ENCODE results near the gene ZNF777. TPM values are rescaled to one million over a fixed set of nuclear protein-coding genes. Genes with fewer than 3 reads are reported as not detected.

ZNF777 gene
- total RNA-seq, 1 experiment from 2014 or later, result 17.4 TPM

GRCh38 chr7:149474309-149475120 is 13.7 kb upstream of the ZNF777 start:
- Histone ChIP-seq H3K9me3 (ENCODE audit: control insufficient read depth, insufficient read depth, low read depth, low read length) (peaks cover 9% of the 10 kb centered on the region; the same call in 1 of the 2 replicates), H3K4me1 (ENCODE audit: control insufficient read depth, insufficient read depth, low read length) (no peaks in the 10 kb centered on the region), H3K27ac (ENCODE audit: low read length) (no peak overlapping the region), H3K4me3 (ENCODE audit: low read depth in 2 of 2, low read length in 2 of 2) (no peak overlapping the region), H3K27me3 (ENCODE audit: control insufficient read depth, insufficient read depth, low read length) (no peaks in the 10 kb centered on the region), H3K36me3 (ENCODE audit: control insufficient read depth, insufficient read depth, low read length) (peaks cover 11% of the 10 kb centered on the region)
- DNase-seq (ENCODE audit: low read depth, low spot score), result no peak
- in situ Hi-C loops (cut with HindIII; ENCODE audit: low pct_unique_long_range_greater_than_20kb, low sequenced_read_pairs) (no loop called here), intact Hi-C loops (cut with micrococcal nuclease; ENCODE audit: unreplicated experiment) (no loop called here)
- no peak for ATAC-seq
- ChIA-PET POLR2A (no interaction called here), CTCF (no interaction called here)
- BruUV-seq (replicated peaks), result no TSS peak
- no peak for TF ChIP-seq TCF7L2 (IDR thresholded peaks at IDR 0.05; ENCODE audit: low read depth, low read length)
- TF ChIP-seq, protein P1, sequence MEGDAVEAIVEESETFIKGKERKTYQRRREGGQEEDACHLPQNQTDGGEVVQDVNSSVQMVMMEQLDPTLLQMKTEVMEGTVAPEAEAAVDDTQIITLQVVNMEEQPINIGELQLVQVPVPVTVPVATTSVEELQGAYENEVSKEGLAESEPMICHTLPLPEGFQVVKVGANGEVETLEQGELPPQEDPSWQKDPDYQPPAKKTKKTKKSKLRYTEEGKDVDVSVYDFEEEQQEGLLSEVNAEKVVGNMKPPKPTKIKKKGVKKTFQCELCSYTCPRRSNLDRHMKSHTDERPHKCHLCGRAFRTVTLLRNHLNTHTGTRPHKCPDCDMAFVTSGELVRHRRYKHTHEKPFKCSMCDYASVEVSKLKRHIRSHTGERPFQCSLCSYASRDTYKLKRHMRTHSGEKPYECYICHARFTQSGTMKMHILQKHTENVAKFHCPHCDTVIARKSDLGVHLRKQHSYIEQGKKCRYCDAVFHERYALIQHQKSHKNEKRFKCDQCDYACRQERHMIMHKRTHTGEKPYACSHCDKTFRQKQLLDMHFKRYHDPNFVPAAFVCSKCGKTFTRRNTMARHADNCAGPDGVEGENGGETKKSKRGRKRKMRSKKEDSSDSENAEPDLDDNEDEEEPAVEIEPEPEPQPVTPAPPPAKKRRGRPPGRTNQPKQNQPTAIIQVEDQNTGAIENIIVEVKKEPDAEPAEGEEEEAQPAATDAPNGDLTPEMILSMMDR (IDR thresholded peaks at IDR 0.05), result no peak
- no peak for TF ChIP-seq SIN3A (IDR thresholded peaks at IDR 0.05; ENCODE audit: borderline replicate concordance, insufficient read depth, low read depth, low read length)
- no peak for TF ChIP-seq REST (IDR thresholded peaks at IDR 0.05; ENCODE audit: insufficient read depth in 1 of 2, low read depth in 2 of 2, low read length in 1 of 2)
- TF ChIP-seq POLR2AphosphoS5 (IDR thresholded peaks at IDR 0.05; ENCODE audit: low read depth, low read length), result no peak

GRCh38 chr7:149473251-149473650 is 12.4 kb upstream of the ZNF777 start:
- no peak for DNase-seq (ENCODE audit: low read depth, low spot score)
- no peak for TF ChIP-seq POLR2AphosphoS5 (IDR thresholded peaks at IDR 0.05; ENCODE audit: low read depth, low read length)
- no peak for TF ChIP-seq TCF7L2 (IDR thresholded peaks at IDR 0.05; ENCODE audit: low read depth, low read length)
- no peak for TF ChIP-seq SIN3A (IDR thresholded peaks at IDR 0.05; ENCODE audit: borderline replicate concordance, insufficient read depth, low read depth, low read length)
- no peak for TF ChIP-seq REST (IDR thresholded peaks at IDR 0.05; ENCODE audit: insufficient read depth in 1 of 2, low read depth in 2 of 2, low read length in 1 of 2)
- TF ChIP-seq, protein P1 (IDR thresholded peaks at IDR 0.05), result no peak
- peaks cover 9% of the 10 kb centered on the region for H3K36me3 ChIP-seq (ENCODE audit: control insufficient read depth, insufficient read depth, low read length)

More at GRCh38 chr7:149473251-149473650, 12.4 kb upstream of the ZNF777 start:
- CTCF ChIA-PET, result no interaction called here
- no peak overlapping the region for H3K27ac ChIP-seq (ENCODE audit: low read length)
- H3K9me3 ChIP-seq (ENCODE audit: control insufficient read depth, insufficient read depth, low read depth, low read length), result no peaks in the 10 kb centered on the region
- H3K4me3 ChIP-seq (ENCODE audit: low read depth in 2 of 2, low read length in 2 of 2), result no peak overlapping the region
- no peaks in the 10 kb centered on the region for H3K27me3 ChIP-seq (ENCODE audit: control insufficient read depth, insufficient read depth, low read length)
- POLR2A ChIA-PET, result no interaction called here
- in situ Hi-C loops (cut with HindIII; ENCODE audit: low pct_unique_long_range_greater_than_20kb, low sequenced_read_pairs) (no loop called here), intact Hi-C loops (cut with micrococcal nuclease; ENCODE audit: unreplicated experiment) (no loop called here)
- no peak for ATAC-seq
- no TSS peak for BruUV-seq (replicated peaks)
- no peaks in the 10 kb centered on the region for H3K4me1 ChIP-seq (ENCODE audit: control insufficient read depth, insufficient read depth, low read length)

Measured in Panc1 (cell line).